ENCODE results near the gene TAOK3.

DNA sequence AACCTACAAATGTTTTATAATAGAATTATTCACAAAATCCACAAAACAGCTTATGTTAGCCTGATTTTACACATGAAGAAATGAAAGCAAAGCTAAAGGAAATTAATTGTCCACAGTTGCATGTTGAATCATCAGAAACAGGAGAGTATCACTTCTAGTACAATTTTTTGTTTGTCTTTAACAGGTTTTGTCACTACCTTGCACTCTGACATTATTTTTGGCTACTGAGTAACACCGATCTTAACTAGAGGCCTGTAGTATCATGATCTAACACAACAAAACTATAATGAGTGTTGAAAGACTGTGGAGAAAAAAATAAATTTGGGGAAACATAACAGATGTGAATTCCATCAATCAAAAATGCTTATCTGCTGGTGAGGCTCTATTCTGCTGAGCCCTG lies 60.1 kb downstream of the TAOK3 start:
- TF ChIP-seq CBX3 (IDR thresholded peaks at IDR 0.05; ENCODE audit: borderline replicate concordance, low read depth) (no peak), EZH2 (IDR thresholded peaks at IDR 0.05; ENCODE audit: borderline replicate concordance, control insufficient read depth, low read depth, low read length) (no peak), POLR2AphosphoS5 (IDR thresholded peaks at IDR 0.05; ENCODE audit: low read length) (no peak), EP300 (IDR thresholded peaks at IDR 0.05; ENCODE audit: borderline replicate concordance in 1 of 2, control insufficient read depth in 1 of 2, low read depth in 2 of 2, low read length in 2 of 2) (peak in 1 of 2 experiments; percentile 38; a peak in 2 of 4 replicates), BHLHE40 (IDR thresholded peaks at IDR 0.05; ENCODE audit: borderline replicate concordance in 1 of 2, low read depth in 2 of 2, low read length in 1 of 2) (no peak), CREB1 (IDR thresholded peaks at IDR 0.05; ENCODE audit: low read depth) (0 out of 2 replicates have a peak, but pooled peaks have one; percentile 35), SRF (IDR thresholded peaks at IDR 0.05; ENCODE audit: low read depth in 2 of 2, low read length in 2 of 2) (no peak)
- TF ChIP-seq, protein P1, sequence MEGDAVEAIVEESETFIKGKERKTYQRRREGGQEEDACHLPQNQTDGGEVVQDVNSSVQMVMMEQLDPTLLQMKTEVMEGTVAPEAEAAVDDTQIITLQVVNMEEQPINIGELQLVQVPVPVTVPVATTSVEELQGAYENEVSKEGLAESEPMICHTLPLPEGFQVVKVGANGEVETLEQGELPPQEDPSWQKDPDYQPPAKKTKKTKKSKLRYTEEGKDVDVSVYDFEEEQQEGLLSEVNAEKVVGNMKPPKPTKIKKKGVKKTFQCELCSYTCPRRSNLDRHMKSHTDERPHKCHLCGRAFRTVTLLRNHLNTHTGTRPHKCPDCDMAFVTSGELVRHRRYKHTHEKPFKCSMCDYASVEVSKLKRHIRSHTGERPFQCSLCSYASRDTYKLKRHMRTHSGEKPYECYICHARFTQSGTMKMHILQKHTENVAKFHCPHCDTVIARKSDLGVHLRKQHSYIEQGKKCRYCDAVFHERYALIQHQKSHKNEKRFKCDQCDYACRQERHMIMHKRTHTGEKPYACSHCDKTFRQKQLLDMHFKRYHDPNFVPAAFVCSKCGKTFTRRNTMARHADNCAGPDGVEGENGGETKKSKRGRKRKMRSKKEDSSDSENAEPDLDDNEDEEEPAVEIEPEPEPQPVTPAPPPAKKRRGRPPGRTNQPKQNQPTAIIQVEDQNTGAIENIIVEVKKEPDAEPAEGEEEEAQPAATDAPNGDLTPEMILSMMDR (IDR thresholded peaks at IDR 0.05 in 2 of 3, conservative IDR thresholded peaks at IDR 0.05 in 1 of 3; ENCODE audit: control insufficient read depth in 2 of 3, extremely low read depth in 1 of 3, insufficient read depth in 1 of 3, low read depth in 3 of 3, low read length in 3 of 3): no peak
- TF ChIP-seq, protein P2, sequence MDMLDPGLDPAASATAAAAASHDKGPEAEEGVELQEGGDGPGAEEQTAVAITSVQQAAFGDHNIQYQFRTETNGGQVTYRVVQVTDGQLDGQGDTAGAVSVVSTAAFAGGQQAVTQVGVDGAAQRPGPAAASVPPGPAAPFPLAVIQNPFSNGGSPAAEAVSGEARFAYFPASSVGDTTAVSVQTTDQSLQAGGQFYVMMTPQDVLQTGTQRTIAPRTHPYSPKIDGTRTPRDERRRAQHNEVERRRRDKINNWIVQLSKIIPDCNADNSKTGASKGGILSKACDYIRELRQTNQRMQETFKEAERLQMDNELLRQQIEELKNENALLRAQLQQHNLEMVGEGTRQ (IDR thresholded peaks at IDR 0.05; ENCODE audit: borderline replicate concordance, low read depth, low read length): no peak
- TF ChIP-seq, protein P3, sequence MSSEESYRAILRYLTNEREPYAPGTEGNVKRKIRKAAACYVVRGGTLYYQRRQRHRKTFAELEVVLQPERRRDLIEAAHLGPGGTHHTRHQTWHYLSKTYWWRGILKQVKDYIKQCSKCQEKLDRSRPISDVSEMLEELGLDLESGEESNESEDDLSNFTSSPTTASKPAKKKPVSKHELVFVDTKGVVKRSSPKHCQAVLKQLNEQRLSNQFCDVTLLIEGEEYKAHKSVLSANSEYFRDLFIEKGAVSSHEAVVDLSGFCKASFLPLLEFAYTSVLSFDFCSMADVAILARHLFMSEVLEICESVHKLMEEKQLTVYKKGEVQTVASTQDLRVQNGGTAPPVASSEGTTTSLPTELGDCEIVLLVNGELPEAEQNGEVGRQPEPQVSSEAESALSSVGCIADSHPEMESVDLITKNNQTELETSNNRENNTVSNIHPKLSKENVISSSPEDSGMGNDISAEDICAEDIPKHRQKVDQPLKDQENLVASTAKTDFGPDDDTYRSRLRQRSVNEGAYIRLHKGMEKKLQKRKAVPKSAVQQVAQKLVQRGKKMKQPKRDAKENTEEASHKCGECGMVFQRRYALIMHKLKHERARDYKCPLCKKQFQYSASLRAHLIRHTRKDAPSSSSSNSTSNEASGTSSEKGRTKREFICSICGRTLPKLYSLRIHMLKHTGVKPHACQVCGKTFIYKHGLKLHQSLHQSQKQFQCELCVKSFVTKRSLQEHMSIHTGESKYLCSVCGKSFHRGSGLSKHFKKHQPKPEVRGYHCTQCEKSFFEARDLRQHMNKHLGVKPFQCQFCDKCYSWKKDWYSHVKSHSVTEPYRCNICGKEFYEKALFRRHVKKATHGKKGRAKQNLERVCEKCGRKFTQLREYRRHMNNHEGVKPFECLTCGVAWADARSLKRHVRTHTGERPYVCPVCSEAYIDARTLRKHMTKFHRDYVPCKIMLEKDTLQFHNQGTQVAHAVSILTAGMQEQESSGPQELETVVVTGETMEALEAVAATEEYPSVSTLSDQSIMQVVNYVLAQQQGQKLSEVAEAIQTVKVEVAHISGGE (CRISPR knock-in tag; IDR thresholded peaks at IDR 0.05): no peak
- TF ChIP-seq, protein P4, sequence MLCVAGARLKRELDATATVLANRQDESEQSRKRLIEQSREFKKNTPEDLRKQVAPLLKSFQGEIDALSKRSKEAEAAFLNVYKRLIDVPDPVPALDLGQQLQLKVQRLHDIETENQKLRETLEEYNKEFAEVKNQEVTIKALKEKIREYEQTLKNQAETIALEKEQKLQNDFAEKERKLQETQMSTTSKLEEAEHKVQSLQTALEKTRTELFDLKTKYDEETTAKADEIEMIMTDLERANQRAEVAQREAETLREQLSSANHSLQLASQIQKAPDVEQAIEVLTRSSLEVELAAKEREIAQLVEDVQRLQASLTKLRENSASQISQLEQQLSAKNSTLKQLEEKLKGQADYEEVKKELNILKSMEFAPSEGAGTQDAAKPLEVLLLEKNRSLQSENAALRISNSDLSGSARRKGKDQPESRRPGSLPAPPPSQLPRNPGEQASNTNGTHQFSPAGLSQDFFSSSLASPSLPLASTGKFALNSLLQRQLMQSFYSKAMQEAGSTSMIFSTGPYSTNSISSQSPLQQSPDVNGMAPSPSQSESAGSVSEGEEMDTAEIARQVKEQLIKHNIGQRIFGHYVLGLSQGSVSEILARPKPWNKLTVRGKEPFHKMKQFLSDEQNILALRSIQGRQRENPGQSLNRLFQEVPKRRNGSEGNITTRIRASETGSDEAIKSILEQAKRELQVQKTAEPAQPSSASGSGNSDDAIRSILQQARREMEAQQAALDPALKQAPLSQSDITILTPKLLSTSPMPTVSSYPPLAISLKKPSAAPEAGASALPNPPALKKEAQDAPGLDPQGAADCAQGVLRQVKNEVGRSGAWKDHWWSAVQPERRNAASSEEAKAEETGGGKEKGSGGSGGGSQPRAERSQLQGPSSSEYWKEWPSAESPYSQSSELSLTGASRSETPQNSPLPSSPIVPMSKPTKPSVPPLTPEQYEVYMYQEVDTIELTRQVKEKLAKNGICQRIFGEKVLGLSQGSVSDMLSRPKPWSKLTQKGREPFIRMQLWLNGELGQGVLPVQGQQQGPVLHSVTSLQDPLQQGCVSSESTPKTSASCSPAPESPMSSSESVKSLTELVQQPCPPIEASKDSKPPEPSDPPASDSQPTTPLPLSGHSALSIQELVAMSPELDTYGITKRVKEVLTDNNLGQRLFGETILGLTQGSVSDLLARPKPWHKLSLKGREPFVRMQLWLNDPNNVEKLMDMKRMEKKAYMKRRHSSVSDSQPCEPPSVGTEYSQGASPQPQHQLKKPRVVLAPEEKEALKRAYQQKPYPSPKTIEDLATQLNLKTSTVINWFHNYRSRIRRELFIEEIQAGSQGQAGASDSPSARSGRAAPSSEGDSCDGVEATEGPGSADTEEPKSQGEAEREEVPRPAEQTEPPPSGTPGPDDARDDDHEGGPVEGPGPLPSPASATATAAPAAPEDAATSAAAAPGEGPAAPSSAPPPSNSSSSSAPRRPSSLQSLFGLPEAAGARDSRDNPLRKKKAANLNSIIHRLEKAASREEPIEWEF (IDR thresholded peaks at IDR 0.05; ENCODE audit: insufficient replicate concordance, low read depth, low read length): no peak
